H54 (cell line): ENCODE data around the gene CCDC136.

Source experiments
- DNase-seq: peaks from one replicate; pipeline ENCODE4 v3.0.0; 2011; ENCODE audit warnings: low spot score, mixed read lengths; ENCODE audit not compliant: insufficient read length
- FAIRE-seq: peaks from 3 replicates; lab custom pipeline; 2011; peaks lifted over from hg19 to GRCh38; lab: Jason Lieb, UNC
- POLR2A ChIP-seq: IDR thresholded peaks from 2 replicates; pipeline ENCODE4 v1.6.1; 2011; ENCODE audit warnings: low read depth, mild to moderate bottlenecking, low read length

The CCDC136 gene

DNA sequence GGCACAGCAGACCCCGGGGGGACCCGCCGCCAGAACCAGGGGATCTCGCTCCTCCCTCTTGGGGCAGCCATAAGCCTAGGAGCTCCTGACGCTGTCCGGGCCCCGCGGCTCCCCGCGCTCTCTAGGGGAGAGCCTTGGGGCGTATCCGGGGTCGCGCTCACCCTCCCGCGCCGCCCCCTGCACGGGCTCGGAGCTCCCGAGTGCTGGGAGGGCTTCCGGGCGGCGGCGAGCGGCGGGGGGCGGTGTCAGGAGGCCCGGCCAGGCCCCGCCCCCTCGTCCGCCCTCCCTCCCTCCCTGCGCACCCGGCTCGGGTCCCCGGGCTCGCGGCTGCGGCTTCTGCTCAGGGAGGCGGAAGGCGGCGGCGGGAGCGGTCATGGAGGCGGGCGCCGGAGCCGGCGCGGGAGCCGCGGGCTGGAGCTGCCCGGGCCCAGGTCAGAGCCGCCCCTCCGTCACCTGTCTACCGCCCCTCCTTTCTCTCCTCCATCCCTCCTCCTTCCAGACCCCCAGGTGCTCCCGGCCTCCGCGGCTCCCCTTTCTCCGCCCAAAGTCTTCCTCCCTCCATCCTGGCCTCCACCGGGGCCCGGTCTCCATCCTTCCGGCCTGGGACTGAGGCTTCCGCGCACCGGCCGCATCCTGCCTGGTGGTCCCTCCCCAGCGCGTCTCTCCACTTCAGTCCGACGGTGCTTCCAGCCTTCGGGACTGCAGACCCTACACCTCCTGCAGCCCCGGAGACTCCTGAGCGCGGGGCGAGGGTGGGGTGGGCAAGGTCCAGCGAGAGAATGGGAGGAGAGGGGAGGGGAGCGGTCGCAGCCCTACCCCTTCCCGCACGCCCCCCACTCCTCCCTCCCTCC, at the start of gene CCDC136:
TSS of gene CCDC136 (plus strand) at position 848 of the 851 bp plus-strand sequence. CDS start 444 bp downstream, outside the sequence.
- FAIRE-seq (no peak), DNase-seq (peak; percentile 74)
- peak; percentile 64 for TF ChIP-seq POLR2A

DNA sequence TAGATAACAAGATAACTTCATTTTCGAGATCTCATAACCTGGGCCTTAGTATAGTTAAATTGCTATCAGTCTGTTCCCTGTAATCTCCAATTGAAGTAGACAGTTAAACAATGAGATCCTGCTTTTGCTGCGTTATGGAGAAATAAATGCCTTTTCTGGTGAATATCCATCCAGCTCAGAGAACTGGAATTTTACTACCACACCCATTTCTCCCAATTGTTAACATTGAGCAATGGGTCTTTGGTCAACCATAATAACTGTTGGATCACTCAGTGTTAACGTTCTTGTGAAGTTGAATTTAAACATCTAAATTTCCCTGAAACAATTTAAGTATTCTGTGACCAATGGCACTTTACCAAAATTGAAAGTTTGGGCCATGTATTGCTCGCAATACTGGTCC, 49.6 kb upstream of the CCDC136 start:
- DNase-seq (no peak), FAIRE-seq (no peak)
- no peak for TF ChIP-seq POLR2A

DNA sequence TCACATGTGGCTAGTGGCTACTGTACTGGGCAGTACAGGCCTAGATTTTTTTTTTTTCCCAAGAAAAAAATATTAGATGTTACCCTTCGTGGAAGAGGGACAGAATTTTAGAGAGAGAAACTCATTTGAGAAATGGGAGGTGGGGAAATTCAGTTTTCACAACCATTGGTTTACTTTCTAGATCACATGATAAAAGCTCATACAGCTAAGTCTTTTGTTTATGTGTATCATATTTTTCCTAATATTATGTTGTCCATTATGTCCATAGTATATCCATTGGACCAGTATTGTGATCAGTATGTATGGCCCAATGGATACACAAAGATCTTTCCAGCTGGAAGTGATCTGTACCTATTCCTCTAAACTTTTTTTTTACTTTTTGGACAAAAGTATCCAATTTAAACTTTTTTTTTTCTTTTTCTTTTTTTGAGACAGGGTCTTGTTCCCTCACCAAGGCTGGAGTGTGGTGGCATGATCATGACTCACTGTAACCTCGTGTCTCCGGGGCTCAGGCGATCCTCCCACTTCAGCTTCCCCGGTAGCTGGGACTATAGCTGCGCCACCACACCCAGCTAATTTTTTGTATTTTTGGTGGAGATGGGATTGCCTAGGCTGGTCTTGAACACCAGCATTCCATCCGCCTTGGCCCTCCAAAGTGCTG, 48.5 kb upstream of the CCDC136 start:
- no peak for TF ChIP-seq POLR2A
- DNase-seq (no peak), FAIRE-seq (no peak)

DNA sequence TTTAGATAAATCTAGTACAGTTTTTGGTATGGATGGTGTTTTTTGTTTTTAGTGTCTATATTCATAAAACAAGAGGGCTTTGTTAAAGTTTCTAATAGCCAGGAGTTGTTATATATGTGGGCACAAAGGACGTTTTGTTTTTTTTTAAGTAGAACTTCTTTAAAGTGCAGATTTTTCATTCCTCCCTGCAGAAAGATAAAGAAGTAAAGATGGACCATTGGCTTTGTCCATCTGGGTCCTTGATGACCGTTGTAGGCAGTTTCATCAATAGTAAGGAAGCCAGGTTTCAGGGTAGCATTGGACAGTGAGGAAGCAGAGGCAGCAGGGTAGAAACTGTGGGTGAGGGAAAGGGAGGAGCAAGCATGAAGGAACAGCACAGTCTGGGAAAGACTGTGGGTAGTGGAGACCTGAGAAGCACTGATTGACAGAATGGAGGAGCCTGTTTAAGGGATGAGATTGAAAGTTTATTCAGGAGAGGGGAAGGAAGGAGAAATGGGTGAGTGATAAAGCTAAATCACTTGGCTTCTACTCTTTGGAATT, 47.3 kb upstream of the CCDC136 start:
- DNase-seq, result no peak
- no peak for TF ChIP-seq POLR2A

DNA sequence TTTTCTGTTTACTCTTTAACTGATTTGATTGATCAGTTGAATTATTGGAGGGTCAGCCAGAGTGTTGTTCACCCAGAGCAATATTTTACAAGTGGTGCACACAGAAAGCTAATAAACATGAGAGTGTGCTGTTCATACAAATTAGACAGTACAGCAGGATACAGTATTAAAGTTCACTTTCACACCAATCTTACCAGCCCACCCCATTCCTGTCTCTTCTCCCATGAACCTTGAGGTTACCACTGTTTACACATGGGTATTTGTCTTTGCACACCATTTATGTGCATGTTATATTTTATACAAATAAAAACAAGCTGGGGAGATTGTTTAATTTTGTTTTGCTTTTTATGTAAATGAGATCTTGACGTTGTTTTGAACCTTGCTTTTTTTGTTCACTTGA, 46.1 kb upstream of the CCDC136 start:
- DNase-seq (no peak), FAIRE-seq (no peak)
- no peak for TF ChIP-seq POLR2A

More for the DNA sequence above, 47.3 kb upstream of the CCDC136 start:
- no peak for FAIRE-seq

DNA sequence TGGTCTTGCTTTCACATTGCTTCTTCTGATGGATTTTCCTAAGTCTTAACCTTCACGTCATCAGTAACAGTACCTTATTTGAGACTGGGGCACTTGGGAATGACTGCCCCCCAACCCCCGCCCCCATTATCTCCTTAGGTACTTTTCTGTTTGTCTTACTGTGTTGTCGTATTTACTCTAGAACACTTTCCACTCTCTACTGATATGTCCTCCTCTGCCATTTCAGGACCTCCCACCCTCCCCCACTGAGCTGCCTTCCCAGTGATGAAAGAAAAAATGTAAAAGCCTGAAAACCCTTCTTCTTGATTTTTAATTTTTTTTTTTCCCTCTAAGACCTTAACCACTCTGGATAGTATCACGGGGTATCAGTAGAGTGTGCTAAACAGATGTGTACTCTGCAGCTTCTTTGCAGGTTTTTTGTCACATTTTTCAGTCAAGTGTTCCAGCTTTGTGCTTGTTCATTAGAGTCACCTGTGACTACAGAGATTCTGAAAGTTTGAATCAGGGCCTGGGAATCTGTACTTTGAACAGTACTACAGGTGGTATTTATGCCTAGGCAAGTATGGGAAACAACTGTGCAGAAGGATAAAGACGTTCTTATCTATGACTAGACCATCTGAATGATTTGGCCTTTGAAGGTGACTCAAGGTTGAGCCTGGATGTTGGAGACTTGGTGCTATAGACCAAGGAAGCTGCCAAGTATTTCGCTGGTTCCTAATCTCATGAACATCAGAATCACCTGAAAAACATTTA, 44.3 kb upstream of the CCDC136 start:
- no peak for TF ChIP-seq POLR2A
- DNase-seq (no peak), FAIRE-seq (no peak)

DNA sequence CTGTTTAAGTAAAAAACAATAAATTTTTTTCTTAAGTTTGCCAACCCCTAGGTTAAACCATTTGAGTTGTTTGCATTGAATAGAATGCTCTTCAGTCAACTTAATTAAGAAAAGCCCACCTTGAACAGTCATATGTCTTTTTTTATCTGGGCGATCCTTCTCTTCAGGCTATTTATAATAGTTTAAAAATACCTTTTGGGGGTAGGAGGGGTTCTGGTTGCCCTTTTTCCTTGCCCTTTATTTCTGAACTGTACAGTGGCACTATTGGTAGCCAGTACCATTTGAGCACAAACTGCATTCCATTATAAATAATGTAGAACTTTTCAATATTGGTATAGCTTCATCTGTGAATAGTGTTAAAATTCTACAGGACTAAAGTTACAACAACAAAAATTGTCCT, 39.5 kb upstream of the CCDC136 start:
- FAIRE-seq, result no peak
- TF ChIP-seq POLR2A, result no peak
- no peak for DNase-seq

DNA sequence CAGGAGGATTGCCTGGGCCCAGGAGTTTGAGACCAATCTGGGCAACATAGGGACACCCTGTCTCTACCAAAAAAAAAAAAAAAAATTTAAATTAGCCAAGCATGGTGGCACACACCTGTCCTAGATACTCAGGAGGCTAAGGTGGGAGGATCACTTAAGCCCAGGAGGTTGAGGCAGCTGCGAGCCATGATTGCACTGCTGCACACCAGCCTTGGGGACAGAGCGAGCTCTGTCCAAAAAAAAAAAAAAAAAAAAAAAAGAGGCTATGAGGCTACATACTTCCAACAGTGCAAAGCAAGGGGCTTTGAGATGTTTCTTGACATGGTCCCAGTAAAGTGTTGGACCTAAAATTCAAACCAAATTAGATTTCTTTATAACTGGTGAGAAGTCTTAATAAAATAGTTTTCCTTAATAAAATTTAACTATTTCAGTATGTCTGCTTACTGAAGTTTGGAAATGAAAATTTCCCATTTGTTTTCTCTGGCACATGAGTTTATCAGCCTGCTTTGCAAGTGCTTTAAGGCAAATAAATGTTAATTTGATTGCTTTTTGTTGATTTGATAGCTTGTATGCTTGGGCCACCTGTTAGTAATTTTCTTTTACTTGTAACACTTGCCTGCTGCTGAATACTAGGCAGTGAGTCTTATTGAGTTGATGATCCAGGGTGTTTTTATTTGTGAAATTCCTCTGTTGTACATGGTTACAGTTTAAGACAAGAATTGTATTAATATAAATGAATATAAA, 36.5 kb upstream of the CCDC136 start:
- no peak for FAIRE-seq
- no peak for DNase-seq
- no peak for TF ChIP-seq POLR2A

DNA sequence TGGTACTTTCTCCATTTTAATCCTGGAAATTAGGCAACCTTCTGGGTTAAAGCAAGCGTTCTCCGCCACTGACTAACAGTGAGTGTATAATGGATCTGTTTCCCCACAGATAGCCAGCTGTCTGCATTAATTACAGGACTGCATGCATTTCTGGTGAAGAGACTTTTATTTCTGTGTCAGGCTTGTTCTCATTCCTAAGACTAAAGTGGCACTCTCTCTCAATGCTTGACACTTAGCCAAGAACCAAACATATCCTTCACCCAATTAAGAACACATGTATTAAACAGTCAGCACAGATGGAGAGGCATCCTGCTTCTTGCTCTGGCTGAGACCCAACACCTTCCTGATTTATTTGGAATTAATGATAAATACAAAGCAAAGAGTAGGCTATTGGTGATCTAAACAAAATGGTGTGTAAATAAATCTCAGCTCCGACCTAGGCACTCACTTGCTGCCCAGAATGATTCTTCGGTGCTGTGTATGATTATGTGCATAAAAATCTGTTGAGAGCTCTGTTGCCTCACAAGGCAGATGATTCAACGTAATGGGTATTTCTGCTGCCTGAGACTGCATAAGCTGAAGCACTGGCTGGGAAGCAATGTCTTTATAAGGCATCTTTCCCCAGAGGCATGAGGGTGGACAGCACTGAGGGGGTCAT, 35.8 kb upstream of the CCDC136 start:
- DNase-seq (peak; percentile 19), FAIRE-seq (no peak)
- no peak for TF ChIP-seq POLR2A

DNA sequence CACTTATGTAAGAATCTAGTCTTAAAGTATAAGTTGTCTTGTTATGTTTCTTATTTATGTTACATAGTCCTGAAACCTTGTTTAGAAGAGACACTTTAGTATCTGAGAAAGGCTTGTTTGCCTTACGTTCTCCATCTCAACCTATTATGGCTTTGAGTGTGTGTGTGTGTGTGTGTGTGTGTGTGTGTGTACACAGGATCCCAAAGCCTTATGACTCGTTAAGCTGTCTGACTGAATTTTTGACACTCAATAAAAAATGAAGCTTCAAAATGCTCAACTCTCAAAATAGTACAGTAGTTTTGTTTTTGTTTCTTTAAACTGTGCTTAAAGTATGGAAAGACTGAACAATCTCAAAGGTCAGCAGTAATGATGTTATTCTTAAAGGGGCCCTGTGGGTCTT, 34.6 kb upstream of the CCDC136 start:
- TF ChIP-seq POLR2A, result no peak
- FAIRE-seq, result no peak
- no peak for DNase-seq

DNA sequence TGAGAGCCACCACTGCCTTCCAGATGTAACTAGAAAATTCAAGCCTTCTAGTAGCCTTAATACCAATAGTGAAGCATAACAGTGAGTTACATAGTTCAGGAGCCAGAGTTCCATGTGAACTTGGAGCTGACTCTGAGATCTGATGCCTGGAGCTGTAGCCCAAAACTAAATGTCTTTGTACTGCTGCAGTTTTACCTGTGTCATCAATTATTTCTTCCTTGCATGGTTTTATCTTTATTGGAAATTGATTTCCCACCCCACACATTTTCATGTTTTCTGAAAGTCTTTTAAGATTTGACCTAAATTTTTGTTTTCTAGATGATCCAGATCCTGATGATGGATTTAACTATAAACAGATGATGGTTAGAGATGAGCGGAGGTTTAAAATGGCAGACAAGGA, 33.2 kb upstream of the CCDC136 start:
- DNase-seq, result no peak
- no peak for FAIRE-seq
- TF ChIP-seq POLR2A, result no peak

DNA sequence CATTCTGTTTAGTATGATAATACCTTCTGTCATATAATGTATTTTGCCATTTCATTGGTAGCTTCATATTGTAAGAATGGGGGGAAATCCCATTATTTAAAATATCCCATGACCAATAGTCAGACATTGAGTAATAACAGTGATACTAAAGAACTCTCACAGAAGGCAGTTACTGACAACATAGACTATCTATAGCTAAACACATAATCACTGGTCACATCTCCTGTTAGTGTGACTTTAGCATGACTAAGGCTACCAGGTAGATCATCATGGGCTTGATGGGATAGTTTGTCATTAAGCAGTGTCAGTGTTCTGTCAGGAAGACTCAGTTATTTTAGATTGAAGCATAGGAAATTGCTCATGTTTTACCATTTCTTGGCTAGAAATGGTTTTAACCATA, 32.5 kb upstream of the CCDC136 start:
- DNase-seq (no peak), FAIRE-seq (no peak)
- TF ChIP-seq POLR2A, result no peak

DNA sequence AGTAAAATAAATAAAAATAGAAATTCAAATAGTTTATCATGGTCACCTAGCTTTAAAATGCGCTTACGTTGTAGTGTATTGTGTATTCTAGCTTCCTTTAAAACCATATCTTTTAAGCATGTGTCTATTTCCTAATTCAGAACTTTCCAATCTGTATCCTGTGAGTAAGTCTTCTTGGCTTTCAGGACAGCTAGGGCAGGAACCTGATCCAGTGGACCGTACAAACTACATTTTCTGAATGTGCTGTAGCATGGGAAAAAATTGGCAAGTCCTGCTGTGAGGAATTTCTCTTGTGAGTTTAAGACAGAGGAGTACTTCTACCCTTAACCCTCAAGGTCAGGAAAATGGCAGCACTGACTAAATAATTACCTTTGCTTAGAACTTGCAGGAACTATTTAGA, 28.2 kb upstream of the CCDC136 start:
- DNase-seq, result no peak
- no peak for FAIRE-seq
- no peak for TF ChIP-seq POLR2A
